Esophagus squamous epithelium (tissue), 5 donors: ENCODE results near the gene OCA2. TPM values are rescaled to one million over a fixed set of nuclear protein-coding genes. Genes with fewer than 3 reads are reported as not detected.
"Not testable (repeated sequence)": the region's sequence is repeated elsewhere in the genome, so short reads cannot be mapped to it uniquely, and the experiment has no call there.

Experiments
- DNase-seq: peaks from one replicate; lab custom pipeline; 2025; lab: John Stamatoyannopoulos, UW
- H3K27ac ChIP-seq, 4 donors: fragments of 200-600 bp; sonication (generic); one replicate each; pipeline ENCODE4 v1.5.1; 2016 to 2019; ENCODE audit warnings: mild to moderate bottlenecking in 1 of 4
- H3K27me3 ChIP-seq, 4 donors: fragments of 200-600 bp; sonication (generic); 1 replicate in 3 of 4; 2 replicates in 1 of 4; pipeline versions ENCODE4 v1.5.1 to v1.6.0; 2017 to 2021; ENCODE audit warnings: antibody characterized with exemption in 1 of 4
- H3K36me3 ChIP-seq, 3 donors: fragments of 200-600 bp; sonication (generic); one replicate each; pipeline ENCODE4 v1.5.1; 2016 to 2019
- H3K4me1 ChIP-seq, 3 donors: fragments of 200-600 bp; sonication (generic); one replicate each; pipeline ENCODE4 v1.5.1; 2017 to 2019
- H3K4me3 ChIP-seq, 4 donors: fragments of 200-600 bp; sonication (generic); 1 replicate in 3 of 4; 2 replicates in 1 of 4; pipeline ENCODE4 v1.5.1; 2016 to 2019; ENCODE audit warnings: mild to moderate bottlenecking in 2 of 4, moderate library complexity in 1 of 4
- H3K9me3 ChIP-seq, 3 donors: fragments of 200-600 bp; sonication (generic); one replicate each; pipeline ENCODE4 v1.5.1; 2016 to 2019
- POLR2A ChIP-seq, 4 donors: fragments of 450-650 bp; IDR thresholded peaks; one replicate each; pipeline ENCODE4 v1.6.1; 2017; ENCODE audit warnings: antibody characterized with exemption in 4 of 4, mild to moderate bottlenecking in 4 of 4, moderate library complexity in 3 of 4
- WGBS, 2 donors: methylation state at CpG; one replicate each; pipeline ENCODE4 v1.1.5; 2018; 5-methylcytosine and 5-hydroxymethylcytosine counted together
- intact Hi-C: fragments of 100-400 bp; cut with DNase I; formaldehyde crosslinking; loops from one replicate; pipeline ENCODE4 v1.15.0; 2022
- total RNA-seq, 4 donors: library from RNA; depleted of rRNA; stranded (reverse); fragments of >200 nt; gene quantifications; one replicate each; pipeline ENCODE4 v1.1.0, GENCODE V29; 2016
- TF ChIP-seq, protein P1 (sequence below), 6 experiments: fragments of 450-650 bp in 4 of 6; fragments of 200-600 bp in 2 of 6; sonication (generic) in 2 of 6; IDR thresholded peaks; one replicate each; pipeline ENCODE4 v1.5.1; 2016 to 2019; ENCODE audit warnings: antibody characterized with exemption in 6 of 6, mild to moderate bottlenecking in 4 of 6, moderate library complexity in 4 of 6
- donor health status: DM: yes; HTN: yes; CAD: no.

OCA2 gene
- total RNA-seq, 4 donors from 2014 or later: 1.7 to 5.5 (median 4.6) TPM

DNA sequence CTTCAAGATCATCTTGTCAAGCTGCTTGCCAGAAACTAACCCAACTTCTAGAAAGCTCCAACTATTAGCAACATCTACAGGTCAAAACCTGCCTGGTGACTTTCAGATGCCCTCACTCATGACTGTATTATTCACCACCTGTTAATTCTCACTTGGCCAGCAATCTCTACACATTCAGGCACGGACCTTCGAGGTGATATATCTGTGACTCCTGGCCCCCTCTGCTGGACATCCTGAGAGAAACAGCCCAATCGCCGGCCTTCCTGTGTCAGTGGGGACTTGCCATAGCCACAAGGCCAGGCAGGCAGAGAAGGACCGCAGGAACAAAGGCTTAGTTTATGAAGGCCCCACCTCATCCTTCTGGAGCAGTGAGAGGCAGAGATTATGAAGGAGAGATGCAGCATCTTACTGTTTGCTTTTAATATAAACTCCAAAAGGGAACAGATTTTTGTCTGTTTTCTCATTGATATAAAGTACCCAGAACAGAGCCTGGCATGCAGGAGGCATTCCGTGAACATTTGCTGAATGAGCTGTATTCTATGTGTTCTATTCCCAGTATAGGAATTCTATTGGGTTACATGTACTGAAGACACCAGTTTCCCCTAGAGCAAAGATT, 24.4 kb upstream of the OCA2 start:
- Histone ChIP-seq H3K27ac (peak overlapping the region; percentile 66 to 90 (median 81)), H3K4me3 (no peak overlapping the region), H3K4me1 (peaks cover 7 to 26% (median 7%) of the 10 kb centered on the region in 3 donors), H3K27me3 (no peaks in the 10 kb centered on the region), H3K36me3 (peaks cover 0 to 81% (median 15%) of the 10 kb centered on the region in 3 donors), H3K9me3 (no peaks in the 10 kb centered on the region)
- WGBS, 2 donors: 8 to 27% methylated on average over 5 to 6 of the region's 6 CpGs
- no peak for DNase-seq
- intact Hi-C loops: no loop called here
- TF ChIP-seq, protein P1, sequence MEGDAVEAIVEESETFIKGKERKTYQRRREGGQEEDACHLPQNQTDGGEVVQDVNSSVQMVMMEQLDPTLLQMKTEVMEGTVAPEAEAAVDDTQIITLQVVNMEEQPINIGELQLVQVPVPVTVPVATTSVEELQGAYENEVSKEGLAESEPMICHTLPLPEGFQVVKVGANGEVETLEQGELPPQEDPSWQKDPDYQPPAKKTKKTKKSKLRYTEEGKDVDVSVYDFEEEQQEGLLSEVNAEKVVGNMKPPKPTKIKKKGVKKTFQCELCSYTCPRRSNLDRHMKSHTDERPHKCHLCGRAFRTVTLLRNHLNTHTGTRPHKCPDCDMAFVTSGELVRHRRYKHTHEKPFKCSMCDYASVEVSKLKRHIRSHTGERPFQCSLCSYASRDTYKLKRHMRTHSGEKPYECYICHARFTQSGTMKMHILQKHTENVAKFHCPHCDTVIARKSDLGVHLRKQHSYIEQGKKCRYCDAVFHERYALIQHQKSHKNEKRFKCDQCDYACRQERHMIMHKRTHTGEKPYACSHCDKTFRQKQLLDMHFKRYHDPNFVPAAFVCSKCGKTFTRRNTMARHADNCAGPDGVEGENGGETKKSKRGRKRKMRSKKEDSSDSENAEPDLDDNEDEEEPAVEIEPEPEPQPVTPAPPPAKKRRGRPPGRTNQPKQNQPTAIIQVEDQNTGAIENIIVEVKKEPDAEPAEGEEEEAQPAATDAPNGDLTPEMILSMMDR (IDR thresholded peaks at IDR 0.05): peak; percentile 24 to 83 (median 77)
- no peak for TF ChIP-seq POLR2A (IDR thresholded peaks at IDR 0.05)

DNA sequence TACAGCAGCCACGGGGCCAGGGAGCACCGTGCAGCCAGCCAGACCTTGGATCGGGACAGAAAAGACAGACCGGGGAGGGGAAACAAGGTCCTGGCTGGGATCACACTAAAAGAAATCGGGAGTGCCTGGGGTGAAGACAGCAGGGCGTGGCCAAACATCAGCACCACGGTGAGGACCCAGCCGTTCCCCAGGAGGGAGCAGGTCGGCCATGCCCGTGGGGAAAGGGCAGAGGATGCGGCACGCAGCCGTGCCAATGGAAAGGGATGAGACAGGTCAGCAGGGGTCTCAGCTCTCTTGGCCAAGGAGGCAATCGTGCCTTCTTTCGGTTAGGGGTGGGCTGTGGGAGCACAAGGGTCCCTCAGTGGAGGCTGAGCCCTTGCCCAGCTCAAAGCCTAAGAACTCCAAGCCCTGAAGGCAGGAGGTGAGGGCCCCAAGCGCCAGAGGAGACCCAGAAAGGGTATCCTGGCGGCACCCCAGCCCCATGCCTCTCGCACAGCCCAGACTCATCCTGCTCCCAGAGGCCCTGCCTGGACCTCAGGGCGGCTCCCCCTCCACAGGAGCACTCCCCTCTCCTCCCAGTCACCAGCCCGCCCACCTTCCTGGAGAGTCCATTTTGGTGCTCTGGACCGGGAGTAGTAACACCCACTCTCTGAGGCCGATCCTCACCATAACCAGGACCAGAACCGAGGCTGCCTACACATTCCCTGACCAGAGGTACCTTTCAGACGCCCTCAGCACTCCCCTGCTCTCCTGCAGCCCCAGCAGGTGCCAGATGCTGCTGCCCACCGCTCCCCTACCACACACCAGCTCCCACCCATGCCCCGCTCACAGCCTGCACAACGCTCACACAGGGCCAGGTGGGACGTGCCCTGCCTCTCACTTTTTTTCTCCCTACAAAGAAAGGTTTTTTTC, 23.2 kb upstream of the OCA2 start:
- Histone ChIP-seq H3K27ac (peak overlapping the region; percentile 66 to 90 (median 81)), H3K4me3 (no peak overlapping the region), H3K4me1 (peaks cover 7 to 26% (median 7%) of the 10 kb centered on the region in 3 donors), H3K9me3 (no peaks in the 10 kb centered on the region), H3K36me3 (peaks cover 8 to 81% (median 15%) of the 10 kb centered on the region in 3 donors), H3K27me3 (no peaks in the 10 kb centered on the region)
- TF ChIP-seq, protein P1 (IDR thresholded peaks at IDR 0.05): no peak
- TF ChIP-seq POLR2A (IDR thresholded peaks at IDR 0.05): no peak
- no peak for DNase-seq
- intact Hi-C loops: no loop called here
- 58 to 78% methylated on average over 14 to 20 of the region's 28 CpGs for WGBS, 2 donors

DNA sequence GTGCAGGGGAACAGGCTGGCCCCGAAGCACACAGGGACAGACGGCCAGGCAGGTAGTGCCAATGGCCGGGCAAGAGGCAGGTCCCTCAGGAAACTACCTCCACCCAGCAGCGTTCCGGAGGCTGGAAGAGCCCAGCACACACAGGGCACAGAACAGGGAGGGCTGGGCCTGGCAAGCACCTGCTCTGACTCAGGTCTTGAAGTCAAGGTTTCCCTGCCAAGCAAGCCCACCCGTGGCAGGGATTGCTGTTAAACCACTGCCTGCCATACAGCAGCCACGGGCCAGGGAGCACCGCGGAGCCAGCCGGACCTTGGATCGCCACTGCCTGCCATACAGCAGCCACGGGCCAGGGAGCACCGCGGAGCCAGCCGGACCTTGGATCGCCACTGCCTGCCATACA, 22.5 kb upstream of the OCA2 start:
- intact Hi-C loops: not testable (repeated sequence)
- peaks cover 8 to 81% (median 22%) of the 10 kb centered on the region in 3 donors for H3K36me3 ChIP-seq
- WGBS, 2 donors: 80 to 92% methylated on average over 1 to 3 of the region's 16 CpGs

DNA sequence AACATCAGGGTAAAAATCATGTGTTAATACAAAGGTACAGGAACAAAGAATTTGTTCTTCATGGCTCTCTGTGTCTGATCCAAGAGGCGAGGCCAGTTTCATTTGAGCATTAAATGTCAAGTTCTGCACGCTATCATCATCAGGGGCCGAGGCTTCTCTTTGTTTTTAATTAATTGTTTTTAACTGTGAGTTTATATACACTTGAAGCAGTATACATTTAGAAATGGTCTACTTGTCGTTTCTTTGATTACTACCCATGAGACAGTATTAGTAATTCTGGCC, 21.2 kb upstream of the OCA2 start:
- H3K36me3 ChIP-seq: peaks cover 8 to 90% (median 29%) of the 10 kb centered on the region in 3 donors
- no peaks in the 10 kb centered on the region for H3K27me3 ChIP-seq
- intact Hi-C loops: no loop called here
- H3K27ac ChIP-seq: no peak overlapping the region
- no peak overlapping the region for H3K4me3 ChIP-seq
- peaks cover 7 to 26% (median 7%) of the 10 kb centered on the region in 3 donors for H3K4me1 ChIP-seq
- H3K9me3 ChIP-seq: no peaks in the 10 kb centered on the region
- TF ChIP-seq POLR2A (IDR thresholded peaks at IDR 0.05): no peak
- TF ChIP-seq, protein P1 (IDR thresholded peaks at IDR 0.05): no peak
- no peak for DNase-seq
- 73 to 87% methylated on average over 4 of the region's 4 CpGs for WGBS, 2 donors

More for the DNA sequence above, 22.5 kb upstream of the OCA2 start:
- not testable (repeated sequence) for H3K27me3 ChIP-seq, H3K27ac ChIP-seq, DNase-seq, H3K9me3 ChIP-seq, H3K4me3 ChIP-seq
- H3K4me1 ChIP-seq: peaks cover 7 to 26% (median 7%) of the 10 kb centered on the region in 3 donors

DNA sequence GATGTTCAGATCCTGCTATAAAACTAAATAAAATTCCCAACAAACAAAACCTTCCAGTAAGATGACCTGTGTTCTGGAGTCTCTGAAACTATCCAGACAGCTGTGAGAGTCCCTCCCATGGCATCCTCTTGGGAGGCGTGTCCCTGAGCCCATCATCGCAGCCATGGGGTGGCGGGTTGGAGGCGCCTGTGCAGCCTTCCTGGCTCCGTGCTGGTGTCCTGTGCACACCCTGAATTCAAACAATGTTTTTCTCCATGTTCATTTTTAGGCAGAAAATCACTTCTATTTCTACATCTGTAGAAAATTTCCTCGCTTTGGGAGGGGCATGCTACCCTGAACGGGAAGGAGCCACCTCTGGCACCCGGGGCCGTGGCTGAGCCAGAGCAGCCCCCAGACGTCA, 19.4 kb upstream of the OCA2 start:
- Histone ChIP-seq H3K4me3 (no peak overlapping the region), H3K9me3 (no peaks in the 10 kb centered on the region), H3K36me3 (peaks cover 8 to 90% (median 32%) of the 10 kb centered on the region in 3 donors), H3K27ac (no peak overlapping the region), H3K27me3 (no peaks in the 10 kb centered on the region), H3K4me1 (peaks cover 7 to 21% (median 7%) of the 10 kb centered on the region in 3 donors)
- no peak for TF ChIP-seq POLR2A (IDR thresholded peaks at IDR 0.05)
- TF ChIP-seq, protein P1 (IDR thresholded peaks at IDR 0.05): no peak
- DNase-seq: no peak
- WGBS, 2 donors: 95 to 98% methylated on average over 4 to 5 of the region's 10 CpGs
- intact Hi-C loops: no loop called here
